ENCODE measurements around the gene CPPED1. TPM values are rescaled to one million over a fixed set of nuclear protein-coding genes. Genes with fewer than 3 reads are reported as not detected.

Gene CPPED1
- total and polyA plus RNA-seq, 8 donors, result 8.0 to 178 (median 13.1) TPM

- 84 to 92% (median 91%) methylated on average over 8 of the region's 8 CpGs for WGBS, 5 donors
- Histone ChIP-seq H3K27ac (no peak overlapping the region), H3K4me1 (no peaks in the 10 kb centered on the region), H3K9me3 (peaks cover 0 to 9% (median 2%) of the 10 kb centered on the region in 4 donors), H3K27me3 (no peaks in the 10 kb centered on the region), H3K36me3 (peaks cover 16 to 34% (median 27%) of the 10 kb centered on the region in 4 donors), H3K4me3 (no peak overlapping the region)
- intact Hi-C loops (cut with DNase I; ENCODE audit: low total_unique reads), result no loop called here
- DNase-seq, result no peak
- TF ChIP-seq POLR2A (IDR thresholded peaks at IDR 0.05) (no peak), EP300 (IDR thresholded peaks at IDR 0.05) (no peak), CTCF (IDR thresholded peaks at IDR 0.05) (no peak), POLR2AphosphoS5 (IDR thresholded peaks at IDR 0.05) (no peak)
Measured at GRCh38 chr16:12781777-12782176, 21.9 kb downstream of the CPPED1 start.

GRCh38 chr16:12780467-12780866, 23.2 kb downstream of the CPPED1 start:
- peaks cover 16 to 47% (median 32%) of the 10 kb centered on the region in 4 donors for H3K36me3 ChIP-seq
- intact Hi-C loops (cut with DNase I; ENCODE audit: low total_unique reads), result no loop called here
- WGBS, 5 donors, result 75 to 95% (median 90%) methylated on average over 2 of the region's 2 CpGs
- peaks cover 0 to 9% (median 2%) of the 10 kb centered on the region in 4 donors for H3K9me3 ChIP-seq
- no peak overlapping the region for H3K27ac ChIP-seq
- no peaks in the 10 kb centered on the region for H3K4me1 ChIP-seq
- no peaks in the 10 kb centered on the region for H3K27me3 ChIP-seq
- H3K4me3 ChIP-seq, result no peak overlapping the region
- DNase-seq, result no peak
- TF ChIP-seq EP300 (IDR thresholded peaks at IDR 0.05) (no peak), POLR2AphosphoS5 (IDR thresholded peaks at IDR 0.05) (no peak), CTCF (IDR thresholded peaks at IDR 0.05) (no peak), POLR2A (IDR thresholded peaks at IDR 0.05) (no peak)

DNA sequence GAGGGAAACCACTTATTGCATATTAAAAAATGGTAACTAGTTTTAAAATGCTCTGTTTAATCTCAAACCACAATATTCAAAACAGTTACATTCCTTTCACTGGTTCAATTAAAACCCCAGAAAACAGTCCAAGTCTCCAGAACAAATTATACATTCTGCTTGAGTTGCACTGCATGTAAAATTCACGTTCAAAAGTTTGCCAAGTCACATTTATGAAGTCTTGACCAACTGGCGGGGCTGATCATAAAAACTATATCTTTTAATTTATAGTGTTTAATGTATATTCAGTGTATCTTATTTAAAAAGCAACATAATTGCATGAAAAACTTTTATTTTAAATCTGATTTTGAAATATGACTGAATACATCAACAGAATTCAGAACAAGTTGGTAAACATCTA, 25.0 kb downstream of the CPPED1 start:
- no peak for TF ChIP-seq POLR2AphosphoS5 (IDR thresholded peaks at IDR 0.05)
- TF ChIP-seq POLR2A (IDR thresholded peaks at IDR 0.05), result no peak
- no peak for TF ChIP-seq CTCF (IDR thresholded peaks at IDR 0.05)
- TF ChIP-seq EP300 (IDR thresholded peaks at IDR 0.05), result no peak
- Histone ChIP-seq H3K4me3 (no peak overlapping the region), H3K9me3 (peaks cover 0 to 2% (median 0%) of the 10 kb centered on the region in 4 donors), H3K27me3 (no peaks in the 10 kb centered on the region), H3K4me1 (no peaks in the 10 kb centered on the region), H3K36me3 (peaks cover 16 to 61% (median 40%) of the 10 kb centered on the region in 4 donors), H3K27ac (no peak overlapping the region)
- WGBS, 5 donors, result 89 to 95% (median 91%) methylated on average over 2 of the region's 2 CpGs
- intact Hi-C loops (cut with DNase I; ENCODE audit: low total_unique reads), result no loop called here
- DNase-seq, result no peak

GRCh38 chr16:12775656-12776236, 27.9 kb downstream of the CPPED1 start:
- DNase-seq, result no peak
- Histone ChIP-seq H3K27me3 (no peaks in the 10 kb centered on the region), H3K27ac (no peak overlapping the region), H3K4me1 (peaks cover 0 to 16% (median 7%) of the 10 kb centered on the region in 4 donors), H3K9me3 (no peaks in the 10 kb centered on the region), H3K36me3 (peaks cover 13 to 55% (median 36%) of the 10 kb centered on the region in 4 donors), H3K4me3 (no peak overlapping the region)
- TF ChIP-seq POLR2AphosphoS5 (IDR thresholded peaks at IDR 0.05), result no peak
- TF ChIP-seq EP300 (IDR thresholded peaks at IDR 0.05), result no peak
- TF ChIP-seq POLR2A (IDR thresholded peaks at IDR 0.05), result no peak
- no peak for TF ChIP-seq CTCF (IDR thresholded peaks at IDR 0.05)
- intact Hi-C loops (cut with DNase I; ENCODE audit: low total_unique reads), result no loop called here
- 80 to 90% (median 87%) methylated on average over 4 of the region's 4 CpGs for WGBS, 5 donors

All from stomach (tissue), 9 donors.